Right lobe of liver (tissue), 6 donors: ENCODE results near the gene BCL2L1. TPM values are rescaled to one million over a fixed set of nuclear protein-coding genes. Genes with fewer than 3 reads are reported as not detected.

Experiments
- ATAC-seq, 4 donors: fragments of 200-7000 bp; cut with Tn5 transposase; one replicate each; pipeline ENCODE4 v1.9.1; 2020; ENCODE audit warnings: mild to moderate bottlenecking in 4 of 4, moderate library complexity in 4 of 4
- DNase-seq, 3 donors: peaks; one replicate each; pipeline ENCODE4 v3.0.0-alpha.2; 2020
- H3K27ac ChIP-seq, 3 donors: fragments of 200-600 bp; one replicate each; pipeline ENCODE4 v1.8.0; 2022
- H3K27me3 ChIP-seq, 2 donors: fragments of 200-600 bp; one replicate each; pipeline ENCODE4 v1.8.0; 2022
- H3K36me3 ChIP-seq, 4 donors: fragments of 200-600 bp; sonication (generic) in 1 of 4; one replicate each; pipeline versions ENCODE4 v1.5.1 to v1.8.0; 2017 to 2022; ENCODE audit warnings: control low read depth in 1 of 4
- H3K4me1 ChIP-seq, 4 donors: fragments of 200-600 bp; sonication (generic) in 1 of 4; one replicate each; pipeline versions ENCODE4 v1.5.1 to v1.8.0; 2017 to 2022; ENCODE audit warnings: control low read depth in 1 of 4
- H3K4me3 ChIP-seq, 3 donors: fragments of 200-600 bp; one replicate each; pipeline ENCODE4 v1.8.0; 2022
- H3K9me3 ChIP-seq, 4 donors: fragments of 200-600 bp; sonication (generic) in 1 of 4; one replicate each; pipeline versions ENCODE4 v1.5.1 to v1.8.0; 2017 to 2022; ENCODE audit warnings: control low read depth in 1 of 4
- CTCF ChIP-seq, 4 donors: fragments of 200-600 bp in 3 of 4; fragments of 450-650 bp in 1 of 4; IDR thresholded peaks; one replicate each; pipeline versions ENCODE4 v1.5.1 to v1.8.0; 2016 to 2022; ENCODE audit warnings: antibody characterized with exemption in 4 of 4, mild to moderate bottlenecking in 2 of 4
- POLR2A ChIP-seq: fragments of 450-650 bp; IDR thresholded peaks from one replicate; pipeline ENCODE4 v1.6.1; 2017; ENCODE audit warnings: antibody characterized with exemption, mild to moderate bottlenecking
- WGBS: methylation state at CpG from one replicate; pipeline ENCODE4 v1.1.6; 2018; ENCODE audit warnings: low coverage, low lambda C conversion rate; ENCODE audit not compliant: insufficient coverage; ENCODE audit errors: missing lambda C conversion rate; 5-methylcytosine and 5-hydroxymethylcytosine counted together
- intact Hi-C, 2 donors: fragments of 100-400 bp; cut with DNase I; formaldehyde crosslinking; loops; one replicate each; pipeline versions ENCODE4 v1.11.2 to v1.14.1; 2022
- total RNA-seq, 6 experiments: library from RNA; depleted of rRNA in 2 of 6; stranded (reverse); fragments of >200 nt in 2 of 6; fragmentation: NEBNext Ultra II Directional in 3 of 6; extraction: Animal tissue kit (Norgen Biotek cat#: 25700) in 3 of 6; gene quantifications; one replicate each; pipeline versions ENCODE4 v1.1.0 to v1.2.4, GENCODE V29; 2016 to 2023
- donor health status: DM: no; HTN: yes; CAD: no.
- donor health status: DM: no; HTN: no; CAD: no.
- donor health status: DM: no; HTN: no; CAD: no.
- donor health status: DM: no; HTN: yes; CAD: no.
- donor health status: DM: no; HTN: yes; CAD: no.

Gene BCL2L1
- total RNA-seq, 6 experiments from 2014 or later = 30.5 to 96.1 (median 63.4) TPM

- Histone ChIP-seq H3K27me3 (no peaks in the 10 kb centered on the region), H3K4me1 (peaks cover 0 to 70% (median 21%) of the 10 kb centered on the region in 4 donors), H3K27ac (peak overlapping the region; percentile 62 to 83 (median 76)), H3K4me3 (no peak overlapping the region), H3K36me3 (no peaks in the 10 kb centered on the region), H3K9me3 (no peaks in the 10 kb centered on the region)
- peak; percentile 73 to 86 (median 81) for DNase-seq
- intact Hi-C loops = no loop called here
- 44% methylated on average over 12 of the region's 12 CpGs for WGBS
- peak; percentile 73 to 89 (median 86) for ATAC-seq
- TF ChIP-seq POLR2A (peak; percentile 39), CTCF (IDR thresholded peaks at IDR 0.05) (no peak)
Observed at GRCh38 chr20:31695849-31696804, 26.5 kb downstream of the BCL2L1 start.

DNA sequence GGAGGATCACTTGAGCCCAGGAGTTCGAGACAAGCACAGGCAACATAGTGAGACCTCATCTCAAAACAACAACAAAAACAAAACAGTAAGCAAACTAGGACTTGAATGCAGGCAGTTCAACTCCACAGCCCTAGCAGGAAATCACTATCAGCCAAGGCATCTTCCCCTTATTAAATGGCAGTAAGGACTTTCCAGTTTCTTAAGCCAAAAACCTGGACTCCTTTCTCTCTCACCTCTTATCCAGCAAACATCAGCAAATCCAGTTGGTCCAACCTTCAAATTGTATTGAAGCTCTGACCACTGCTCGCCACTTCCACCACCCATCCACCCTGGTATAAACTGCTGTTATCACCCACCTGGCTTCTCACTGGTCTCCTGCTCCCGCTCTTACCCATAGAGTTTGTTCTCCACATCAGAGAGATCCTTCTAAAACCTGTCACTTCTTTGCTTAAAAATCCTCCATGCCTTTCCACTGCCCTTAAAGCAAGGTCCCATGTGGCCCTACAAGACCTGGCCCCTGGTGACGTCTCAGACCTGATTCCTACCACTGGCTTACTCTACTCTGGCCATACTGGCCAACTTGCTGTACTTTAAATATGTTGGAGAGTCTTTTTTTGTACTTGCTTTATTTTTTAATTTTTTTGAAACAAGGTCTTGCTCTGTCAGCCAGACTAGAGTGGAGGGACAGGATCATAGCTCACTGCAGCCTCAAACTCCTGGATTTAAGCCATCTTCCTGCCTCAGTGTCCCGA lies 27.6 kb downstream of the BCL2L1 start:
- no peak overlapping the region for H3K4me3 ChIP-seq
- H3K27ac ChIP-seq = peak overlapping the region; percentile 19 to 76 (median 43)
- H3K4me1 ChIP-seq = peaks cover 0 to 60% (median 21%) of the 10 kb centered on the region in 4 donors
- 85% methylated on average over 5 of the region's 5 CpGs for WGBS
- no peak for ATAC-seq
- no peak for DNase-seq
- no peaks in the 10 kb centered on the region for H3K9me3 ChIP-seq
- TF ChIP-seq CTCF (IDR thresholded peaks at IDR 0.05) (no peak), POLR2A (no peak)
- no peaks in the 10 kb centered on the region for H3K27me3 ChIP-seq
- intact Hi-C loops = no loop called here
- H3K36me3 ChIP-seq = no peaks in the 10 kb centered on the region

DNA sequence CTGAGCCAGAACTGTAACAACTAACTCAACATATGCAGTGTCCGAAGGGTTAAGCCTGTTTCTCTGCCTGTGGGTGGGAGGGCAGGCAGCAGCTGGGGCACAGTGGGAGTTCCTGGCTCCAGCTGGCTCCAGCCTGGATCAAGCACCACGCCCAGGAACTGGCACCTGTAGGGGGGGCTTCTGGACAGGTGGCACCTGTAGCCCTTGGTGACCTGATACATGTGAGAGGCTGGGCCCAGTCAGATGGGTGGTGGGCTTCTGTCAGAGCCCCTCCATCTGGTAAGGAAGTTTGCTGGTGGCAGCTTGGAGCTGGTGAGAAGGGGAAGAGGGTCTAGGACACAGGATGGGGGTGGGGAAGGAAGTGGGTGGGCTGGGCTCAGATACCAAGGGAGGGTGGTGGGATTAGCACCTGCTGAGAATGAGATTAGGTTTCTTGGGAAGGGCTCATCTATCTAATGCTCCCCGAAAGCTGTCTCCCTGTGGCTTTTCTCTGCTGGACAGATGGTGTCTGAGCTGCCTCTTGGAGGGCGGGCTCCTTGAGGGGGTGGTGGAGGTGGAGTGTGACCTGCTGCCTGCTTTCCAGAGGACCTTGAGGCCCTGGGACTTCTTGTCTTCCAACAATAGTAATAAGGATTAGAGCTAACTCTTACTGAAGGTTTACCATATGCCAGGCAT lies 28.5 kb downstream of the BCL2L1 start:
- 50% methylated on average over 3 of the region's 4 CpGs for WGBS
- peak overlapping the region in 2 of 3 donors; percentile 43 to 76 for H3K27ac ChIP-seq
- H3K9me3 ChIP-seq = no peaks in the 10 kb centered on the region
- peaks cover 0 to 51% (median 18%) of the 10 kb centered on the region in 4 donors for H3K4me1 ChIP-seq
- ATAC-seq = no peak
- H3K27me3 ChIP-seq = no peaks in the 10 kb centered on the region
- DNase-seq = no peak
- no peak for TF ChIP-seq POLR2A
- no peak for TF ChIP-seq CTCF (IDR thresholded peaks at IDR 0.05)
- intact Hi-C loops = no loop called here
- H3K36me3 ChIP-seq = no peaks in the 10 kb centered on the region
- no peak overlapping the region for H3K4me3 ChIP-seq

- ATAC-seq (no peak), DNase-seq (no peak)
- Histone ChIP-seq H3K4me3 (no peak overlapping the region), H3K4me1 (peaks cover 0 to 44% (median 15%) of the 10 kb centered on the region in 4 donors), H3K36me3 (peaks cover 0 to 4% (median 0%) of the 10 kb centered on the region in 4 donors), H3K27ac (no peak overlapping the region), H3K27me3 (no peaks in the 10 kb centered on the region), H3K9me3 (no peaks in the 10 kb centered on the region)
- WGBS = 69% methylated on average over 2 of the region's 6 CpGs
- TF ChIP-seq POLR2A (no peak), CTCF (IDR thresholded peaks at IDR 0.05) (no peak)
- intact Hi-C loops = no loop called here
Observed at GRCh38 chr20:31693402-31693801, 29.3 kb downstream of the BCL2L1 start.
